Activated T-cell treated with anti-CD3 and anti-CD28 coated beads for 24 hours (primary cell): ENCODE results near the gene HMGN4.
A peak's percentile ranks its signal among the peaks of the same experiment; 100 is the strongest.

ENCODE experiments used
- DNase-seq: peaks from one replicate; pipeline ENCODE4 v3.0.0-alpha.2; 2020; ENCODE audit warnings: low read depth

HMGN4 gene

GRCh38 chr6:26552205-26552604 is 14.0 kb downstream of the HMGN4 start:
- DNase-seq = no peak

GRCh38 chr6:26552640-26553188 is 14.5 kb downstream of the HMGN4 start:
- DNase-seq = no peak

GRCh38 chr6:26553264-26553634 is 15.1 kb downstream of the HMGN4 start:
- peak; percentile 75 for DNase-seq

- peak; percentile 84 for DNase-seq
Measured at GRCh38 chr6:26553635-26554446, 15.7 kb downstream of the HMGN4 start.

- no peak for DNase-seq
Measured at GRCh38 chr6:26554447-26554696, 16.2 kb downstream of the HMGN4 start.

- peak; percentile 68 for DNase-seq
Measured at GRCh38 chr6:26554697-26555504, 16.7 kb downstream of the HMGN4 start.

GRCh38 chr6:26555505-26556262 is 17.5 kb downstream of the HMGN4 start:
- DNase-seq = no peak

GRCh38 chr6:26556263-26557070 is 18.3 kb downstream of the HMGN4 start:
- peak; percentile 53 for DNase-seq

GRCh38 chr6:26561533-26562466 is 23.6 kb downstream of the HMGN4 start:
- DNase-seq = no peak

GRCh38 chr6:26563488-26563887 is 25.3 kb downstream of the HMGN4 start:
- no peak for DNase-seq

GRCh38 chr6:26568601-26569432 is 30.7 kb downstream of the HMGN4 start:
- peak; percentile 98 for DNase-seq

- no peak for DNase-seq
Measured at GRCh38 chr6:26569433-26569764, 31.2 kb downstream of the HMGN4 start.

- DNase-seq = no peak
Measured at GRCh38 chr6:26570027-26570809, 32.1 kb downstream of the HMGN4 start.

GRCh38 chr6:26571592-26572296 is 33.6 kb downstream of the HMGN4 start:
- peak; percentile 55 for DNase-seq

- no peak for DNase-seq
Measured at GRCh38 chr6:26575494-26575939, 37.4 kb downstream of the HMGN4 start.

- no peak for DNase-seq
Measured at GRCh38 chr6:26576407-26576843, 38.3 kb downstream of the HMGN4 start.

GRCh38 chr6:26576929-26577719 is 39.0 kb downstream of the HMGN4 start:
- DNase-seq = peak; percentile 76
